NCI-H1694 treated with DMSO at 0.1 percent for 48 hours (cell line): ENCODE results near the gene HTR3B.
"Not testable (repeated sequence)": the region's sequence is repeated elsewhere in the genome, so short reads cannot be mapped to it uniquely, and the experiment has no call there.

Source experiments
- DNase-seq: peaks from one replicate; lab custom pipeline; 2025; lab: John Stamatoyannopoulos, UW

Gene HTR3B

GRCh38 chr11:113904379-113905101 is at the start of gene HTR3B:
Gene HTR3B, plus strand, starts transcription at chr11:113904796. Its CDS starts 138 bp downstream, at chr11:113904934.
- DNase-seq: no peak

- no peak for DNase-seq
Observed at GRCh38 chr11:113855803-113856202, 48.8 kb upstream of the HTR3B start.

GRCh38 chr11:113856966-113857759 is 47.4 kb upstream of the HTR3B start:
- no peak for DNase-seq

GRCh38 chr11:113859665-113860064 is 44.9 kb upstream of the HTR3B start:
- DNase-seq: no peak

- no peak for DNase-seq
Observed at GRCh38 chr11:113862435-113862834, 42.2 kb upstream of the HTR3B start.

- no peak for DNase-seq
Observed at GRCh38 chr11:113864410-113864809, 40.2 kb upstream of the HTR3B start.

GRCh38 chr11:113865873-113866272 is 38.7 kb upstream of the HTR3B start:
- DNase-seq: no peak

- no peak for DNase-seq
Observed at GRCh38 chr11:113867843-113868503, 36.6 kb upstream of the HTR3B start.

GRCh38 chr11:113871336-113871735 is 33.3 kb upstream of the HTR3B start:
- DNase-seq: no peak

GRCh38 chr11:113873236-113873626 is 31.4 kb upstream of the HTR3B start:
- no peak for DNase-seq

GRCh38 chr11:113874096-113874495 is 30.5 kb upstream of the HTR3B start:
- no peak for DNase-seq

- DNase-seq: no peak
Observed at GRCh38 chr11:113874581-113875233, 29.9 kb upstream of the HTR3B start.

GRCh38 chr11:113875234-113876073 is 29.1 kb upstream of the HTR3B start, which contains the start of gene USP28:
Gene USP28, minus strand, starts transcription at chr11:113875572. Its CDS starts 71 bp downstream, at chr11:113875501.
- peak; percentile 26 for DNase-seq

GRCh38 chr11:113876074-113876797 is 28.4 kb upstream of the HTR3B start:
- DNase-seq: no peak

GRCh38 chr11:113876798-113877669 is 27.6 kb upstream of the HTR3B start:
- no peak for DNase-seq

- DNase-seq: no peak
Observed at GRCh38 chr11:113877670-113878055, 26.9 kb upstream of the HTR3B start.

GRCh38 chr11:113879446-113879845 is 25.1 kb upstream of the HTR3B start:
- DNase-seq: not testable (repeated sequence)

- DNase-seq: no peak
Observed at GRCh38 chr11:113880971-113881370, 23.6 kb upstream of the HTR3B start.

GRCh38 chr11:113881856-113882255 is 22.7 kb upstream of the HTR3B start:
- DNase-seq: no peak
